ENCODE results near the gene ZNF789. TPM values are rescaled to one million over a fixed set of nuclear protein-coding genes. Genes with fewer than 3 reads are reported as not detected.
"Not testable (repeated sequence)": the region's sequence is repeated elsewhere in the genome, so short reads cannot be mapped to it uniquely, and the experiment has no call there.

ZNF789 gene
- 10 to 100 TPM; 10.5 to 18.2 TPM for total RNA-seq
- 10 to 100 TPM in 1 of 2 donors, 1 to 10 TPM in 1; 3.6 to 14.7 TPM for polyA plus RNA-seq
- long read RNA-seq, donor 1, partial matches to known transcripts, result 0 of 19 reads
- long read RNA-seq, donor 1, other reads (novel, unspliced or antisense), result 15 of 19 reads
- long read RNA-seq, donor 2, partial matches to known transcripts, result 0 of 28 reads
- long read RNA-seq, donor 2, other reads (novel, unspliced or antisense), result 25 of 28 reads

- H3K36me3 ChIP-seq (ENCODE audit: control insufficient read depth in 1 of 2, insufficient read depth in 2 of 2, low read length in 1 of 2), result no peaks in the 10 kb centered on the region
- H3K4me1 ChIP-seq (ENCODE audit: control insufficient read depth in 1 of 2, insufficient read depth in 2 of 2, low read length in 2 of 2), result no peaks in the 10 kb centered on the region
- DNase-seq (peak; percentile 99 to 100), ATAC-seq (ENCODE audit: low FRiP score) (peak; percentile 100)
- WGBS, 2 donors, result 0 to 1% methylated on average over 54 to 56 of the region's 56 CpGs
- no peaks in the 10 kb centered on the region for H3K27me3 ChIP-seq (ENCODE audit: control insufficient read depth in 1 of 2, insufficient read depth in 2 of 2, low read length in 1 of 2)
- peak within 1 kb of the TSS in 1 of 2 donors; percentile 52 for H3K27ac ChIP-seq (ENCODE audit: low read depth in 1 of 2, low read length in 2 of 2)
- peak within 1 kb of the TSS; percentile 56 for H3K4me3 ChIP-seq (ENCODE audit: low read length in 2 of 2)
- intact Hi-C loops (cut with DNase I), result no loop called here
- no peaks in the 10 kb centered on the region for H3K9me3 ChIP-seq (ENCODE audit: control insufficient read depth, low read length)
Observed at GRCh38 chr7:99472561-99473314, at the start of gene ZNF789. Gene ZNF789, plus strand, starts transcription at chr7:99472890. Its CDS starts 3,567 bp downstream, at chr7:99476457.

DNA sequence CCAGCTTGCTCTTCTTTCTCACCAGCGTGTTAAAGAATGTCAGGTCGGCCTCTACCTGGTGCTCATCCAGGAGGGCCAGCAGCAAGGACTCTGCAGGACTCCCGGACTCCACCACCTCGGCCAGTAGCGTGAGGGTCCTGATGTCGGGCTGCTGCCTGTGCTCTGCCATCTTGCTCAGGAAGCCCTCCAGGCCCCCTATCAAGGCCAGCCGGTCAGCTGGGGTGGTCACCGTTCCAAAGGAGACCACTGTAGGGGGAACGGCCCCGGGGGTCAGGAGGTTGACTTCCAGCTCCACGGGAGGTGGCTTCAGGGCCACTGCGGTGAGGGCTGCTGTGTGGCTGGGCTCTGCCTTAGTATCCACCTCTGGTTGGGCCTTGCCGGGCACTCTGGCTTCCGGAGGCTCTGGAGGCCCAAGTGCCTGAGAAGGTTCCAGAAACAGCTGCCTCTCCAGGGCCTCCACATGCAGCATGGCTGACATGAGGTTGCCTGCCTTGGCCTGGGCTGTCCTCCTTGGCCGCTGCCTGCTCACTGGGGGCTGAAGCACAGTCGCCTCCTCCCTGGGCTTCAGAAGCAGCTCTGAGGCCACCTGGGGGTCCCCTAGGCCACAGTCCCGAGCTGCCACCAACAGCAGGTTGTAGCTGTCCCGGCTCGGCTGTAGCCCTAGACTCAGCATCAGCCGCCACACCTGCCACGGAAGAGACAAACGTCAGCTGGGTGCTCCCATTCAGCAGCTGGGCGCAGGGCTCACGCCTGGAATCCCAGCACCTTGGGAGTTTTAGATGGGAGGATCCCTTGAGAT is 47.6 kb upstream of the ZNF789 start:
- ATAC-seq (ENCODE audit: low FRiP score), result no peak
- WGBS, 2 donors, result 90 to 93% methylated on average over 24 of the region's 24 CpGs
- peaks cover 0 to 4% of the 10 kb centered on the region in 2 donors for H3K36me3 ChIP-seq (ENCODE audit: control insufficient read depth in 1 of 2, insufficient read depth in 2 of 2, low read length in 1 of 2)
- intact Hi-C loops (cut with DNase I), result no loop called here
- no peak overlapping the region for H3K4me3 ChIP-seq (ENCODE audit: low read length in 2 of 2)
- no peaks in the 10 kb centered on the region for H3K4me1 ChIP-seq (ENCODE audit: control insufficient read depth in 1 of 2, insufficient read depth in 2 of 2, low read length in 2 of 2)
- H3K9me3 ChIP-seq (ENCODE audit: control insufficient read depth, low read length), result no peaks in the 10 kb centered on the region
- no peaks in the 10 kb centered on the region for H3K27me3 ChIP-seq (ENCODE audit: control insufficient read depth in 1 of 2, insufficient read depth in 2 of 2, low read length in 1 of 2)
- H3K27ac ChIP-seq (ENCODE audit: low read depth in 1 of 2, low read length in 2 of 2), result no peak overlapping the region
- DNase-seq, result no peak

DNA sequence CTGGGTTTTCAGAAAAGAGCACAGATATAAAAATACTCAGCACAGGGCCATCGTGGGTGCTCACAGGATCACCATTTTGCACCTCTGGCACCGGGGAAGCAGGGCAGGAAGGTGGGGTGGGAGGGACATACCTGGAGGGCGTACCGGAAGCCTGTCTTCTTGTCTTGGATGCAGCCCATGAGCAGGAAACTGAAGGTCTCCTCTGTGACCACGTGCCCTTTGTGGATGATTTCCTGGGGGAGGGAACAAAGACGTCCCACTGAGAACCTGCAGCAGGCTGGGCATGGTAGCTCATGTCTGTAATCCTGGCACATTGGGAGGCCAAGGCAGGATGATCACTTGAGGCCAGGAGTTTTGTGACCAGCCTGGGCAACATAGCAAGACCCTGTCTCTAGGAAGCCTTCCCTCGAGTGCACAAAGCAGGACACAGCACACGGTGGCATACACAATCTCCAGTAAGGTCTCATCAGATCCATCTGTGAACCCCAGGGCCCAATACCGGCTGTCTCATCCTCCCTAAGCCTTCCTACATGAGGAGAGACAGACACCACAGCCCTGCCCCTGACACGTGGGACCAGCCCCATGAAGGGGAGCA is 43.6 kb upstream of the ZNF789 start:
- no peaks in the 10 kb centered on the region for H3K4me1 ChIP-seq (ENCODE audit: control insufficient read depth in 1 of 2, insufficient read depth in 2 of 2, low read length in 2 of 2)
- no peak overlapping the region for H3K4me3 ChIP-seq (ENCODE audit: low read length in 2 of 2)
- 88% methylated on average over 10 of the region's 10 CpGs for whole genome bisulfite sequencing, 2 donors
- H3K9me3 ChIP-seq (ENCODE audit: control insufficient read depth, low read length), result no peaks in the 10 kb centered on the region
- no peak overlapping the region for H3K27ac ChIP-seq (ENCODE audit: low read depth in 1 of 2, low read length in 2 of 2)
- intact Hi-C loops (cut with DNase I), result no loop called here
- ATAC-seq (ENCODE audit: low FRiP score) (no peak), DNase-seq (no peak)
- H3K27me3 ChIP-seq (ENCODE audit: control insufficient read depth in 1 of 2, insufficient read depth in 2 of 2, low read length in 1 of 2), result no peaks in the 10 kb centered on the region
- H3K36me3 ChIP-seq (ENCODE audit: control insufficient read depth in 1 of 2, insufficient read depth in 2 of 2, low read length in 1 of 2), result peaks cover 0 to 6% of the 10 kb centered on the region in 2 donors

DNA sequence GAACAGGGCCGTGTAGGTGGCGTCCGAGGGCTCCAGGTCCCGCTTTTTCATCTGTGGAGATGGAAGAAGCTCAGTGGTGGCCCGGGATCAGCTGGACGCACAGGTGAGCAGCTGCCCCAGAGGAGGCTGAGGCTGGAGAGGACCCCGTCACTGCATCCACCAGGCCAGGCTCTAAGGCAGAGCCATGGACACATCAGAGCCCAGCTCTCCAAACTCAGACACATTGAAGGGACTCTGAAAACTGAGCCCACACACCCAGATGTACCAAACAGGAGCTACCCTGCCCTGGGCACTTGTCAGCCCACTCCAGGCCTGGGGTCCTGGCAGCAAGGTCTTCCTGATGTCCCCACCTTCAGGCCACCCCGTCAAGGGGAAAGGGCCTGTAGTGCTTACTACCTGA is 42.9 kb upstream of the ZNF789 start:
- ATAC-seq (ENCODE audit: low FRiP score) (no peak), DNase-seq (no peak)
- Histone ChIP-seq H3K4me1 (ENCODE audit: control insufficient read depth in 1 of 2, insufficient read depth in 2 of 2, low read length in 2 of 2) (no peaks in the 10 kb centered on the region), H3K4me3 (ENCODE audit: low read length in 2 of 2) (no peak overlapping the region), H3K36me3 (ENCODE audit: control insufficient read depth in 1 of 2, insufficient read depth in 2 of 2, low read length in 1 of 2) (peaks cover 0 to 6% of the 10 kb centered on the region in 2 donors), H3K27ac (ENCODE audit: low read depth in 1 of 2, low read length in 2 of 2) (no peak overlapping the region), H3K27me3 (ENCODE audit: control insufficient read depth in 1 of 2, insufficient read depth in 2 of 2, low read length in 1 of 2) (no peaks in the 10 kb centered on the region), H3K9me3 (ENCODE audit: control insufficient read depth, low read length) (no peaks in the 10 kb centered on the region)
- 89 to 93% methylated on average over 8 of the region's 8 CpGs for WGBS, 2 donors
- intact Hi-C loops (cut with DNase I), result no loop called here

DNA sequence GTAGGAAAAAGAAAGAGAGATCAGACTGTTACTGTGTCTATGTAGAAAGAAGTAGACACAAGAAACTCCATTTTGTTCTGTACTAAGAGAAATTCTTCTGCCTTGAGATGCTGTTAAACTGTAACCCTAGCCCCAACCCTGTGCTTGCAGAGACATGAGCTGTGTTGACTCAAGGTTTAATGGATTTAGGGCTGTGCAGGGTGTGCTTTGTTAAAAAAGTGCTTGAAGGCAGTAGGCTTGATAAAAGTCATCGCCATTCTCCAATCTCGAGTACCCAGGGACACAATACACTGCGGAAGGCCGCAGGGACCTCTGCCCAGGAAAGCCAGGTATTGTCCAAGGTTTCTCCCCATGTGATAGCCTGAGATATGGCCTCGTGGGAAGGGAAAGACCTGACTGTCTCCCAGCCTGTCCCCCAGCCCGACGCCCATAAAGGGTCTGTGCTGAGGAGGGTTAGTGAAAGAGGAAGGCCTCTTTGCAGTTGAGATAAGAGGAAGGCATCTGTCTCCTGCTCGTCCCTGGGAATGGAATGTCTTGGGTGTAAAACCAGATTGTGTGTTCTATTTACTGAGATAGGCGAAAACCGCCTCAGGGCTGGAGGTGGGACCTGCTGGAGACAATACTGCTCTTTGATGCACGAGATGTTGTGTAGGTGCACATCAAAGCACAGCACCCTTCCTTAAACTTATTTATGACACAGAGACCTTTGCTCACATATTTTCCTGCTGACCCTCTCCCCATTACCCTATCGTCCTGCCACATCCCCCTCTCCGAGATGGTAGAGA is 40.7 kb upstream of the ZNF789 start:
- H3K36me3 ChIP-seq (ENCODE audit: control insufficient read depth in 1 of 2, insufficient read depth in 2 of 2, low read length in 1 of 2); intact Hi-C loops (cut with DNase I); H3K27ac ChIP-seq (ENCODE audit: low read depth in 1 of 2, low read length in 2 of 2); H3K4me1 ChIP-seq (ENCODE audit: control insufficient read depth in 1 of 2, insufficient read depth in 2 of 2, low read length in 2 of 2); DNase-seq; H3K4me3 ChIP-seq (ENCODE audit: low read length in 2 of 2); H3K9me3 ChIP-seq (ENCODE audit: control insufficient read depth, low read length); H3K27me3 ChIP-seq (ENCODE audit: control insufficient read depth in 1 of 2, insufficient read depth in 2 of 2, low read length in 1 of 2); ATAC-seq (ENCODE audit: low FRiP score): not testable (repeated sequence)
- WGBS, 2 donors, result 89 to 91% methylated on average over 13 of the region's 13 CpGs

- no peaks in the 10 kb centered on the region for H3K27me3 ChIP-seq (ENCODE audit: control insufficient read depth in 1 of 2, insufficient read depth in 2 of 2, low read length in 1 of 2)
- intact Hi-C loops (cut with DNase I), result no loop called here
- ATAC-seq (ENCODE audit: low FRiP score) (no peak), DNase-seq (peak in 1 of 2 donors; percentile 67)
- no peak overlapping the region for H3K4me3 ChIP-seq (ENCODE audit: low read length in 2 of 2)
- peaks cover 0 to 4% of the 10 kb centered on the region in 2 donors for H3K36me3 ChIP-seq (ENCODE audit: control insufficient read depth in 1 of 2, insufficient read depth in 2 of 2, low read length in 1 of 2)
- no peaks in the 10 kb centered on the region for H3K9me3 ChIP-seq (ENCODE audit: control insufficient read depth, low read length)
- no peak overlapping the region for H3K27ac ChIP-seq (ENCODE audit: low read depth in 1 of 2, low read length in 2 of 2)
- H3K4me1 ChIP-seq (ENCODE audit: control insufficient read depth in 1 of 2, insufficient read depth in 2 of 2, low read length in 2 of 2), result no peaks in the 10 kb centered on the region
- WGBS, 2 donors, result 91 to 94% methylated on average over 9 of the region's 9 CpGs
Observed at GRCh38 chr7:99433158-99433557, 39.5 kb upstream of the ZNF789 start.

DNA sequence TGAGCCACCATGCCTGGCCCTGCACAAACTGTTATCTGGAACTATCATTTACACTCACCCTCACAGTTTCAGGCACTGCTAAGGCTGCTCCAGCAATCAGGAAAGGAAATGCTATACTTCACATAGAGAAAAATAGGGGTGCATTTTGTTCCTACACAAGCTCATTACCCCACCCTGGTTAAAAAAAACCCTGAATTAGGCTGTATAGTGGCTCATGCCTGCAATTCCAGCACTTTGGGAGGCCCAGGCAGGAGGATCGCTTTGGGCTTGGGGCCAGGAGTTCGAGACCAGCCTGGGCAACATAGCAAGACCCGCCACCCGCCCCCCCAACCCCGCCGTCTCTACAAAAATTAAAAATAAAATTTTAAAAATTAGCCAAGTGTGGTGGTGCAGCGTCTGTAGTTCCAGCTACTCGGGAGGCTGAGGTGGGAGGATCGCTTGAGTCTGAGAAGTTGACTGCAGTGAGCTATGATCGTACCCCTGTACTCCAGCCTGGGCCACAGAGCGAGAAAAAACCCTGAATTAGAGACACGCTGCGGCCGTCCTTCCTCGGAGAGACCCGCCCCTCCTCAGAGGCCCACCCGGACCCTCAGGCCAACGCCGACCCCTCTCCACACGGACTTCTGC is 34.6 kb upstream of the ZNF789 start:
- Histone ChIP-seq H3K4me3 (ENCODE audit: low read length in 2 of 2) (peak overlapping the region; percentile 62 to 70), H3K36me3 (ENCODE audit: control insufficient read depth in 1 of 2, insufficient read depth in 2 of 2, low read length in 1 of 2) (no peaks in the 10 kb centered on the region), H3K27ac (ENCODE audit: low read depth in 1 of 2, low read length in 2 of 2) (peak overlapping the region in 1 of 2 donors; percentile 56), H3K4me1 (ENCODE audit: control insufficient read depth in 1 of 2, insufficient read depth in 2 of 2, low read length in 2 of 2) (no peaks in the 10 kb centered on the region), H3K9me3 (ENCODE audit: control insufficient read depth, low read length) (no peaks in the 10 kb centered on the region), H3K27me3 (ENCODE audit: control insufficient read depth in 1 of 2, insufficient read depth in 2 of 2, low read length in 1 of 2) (no peaks in the 10 kb centered on the region)
- ATAC-seq (ENCODE audit: low FRiP score) (peak; percentile 15), DNase-seq (no peak)
- intact Hi-C loops (cut with DNase I), result no loop called here
- 16 to 17% methylated on average over 20 of the region's 20 CpGs for WGBS, 2 donors

Data from aorta (tissue), 5 donors.